Amygdala (tissue), 56 donors: Measurements from ENCODE around the gene SUPT16H.
"Not testable (repeated sequence)": the region's sequence is repeated elsewhere in the genome, so short reads cannot be mapped to it uniquely, and the experiment has no call there.

Experiments
- DNase-seq, 56 donors: peaks; one replicate each; lab custom pipeline; 2025; lab: John Stamatoyannopoulos, UW

Gene SUPT16H

DNA sequence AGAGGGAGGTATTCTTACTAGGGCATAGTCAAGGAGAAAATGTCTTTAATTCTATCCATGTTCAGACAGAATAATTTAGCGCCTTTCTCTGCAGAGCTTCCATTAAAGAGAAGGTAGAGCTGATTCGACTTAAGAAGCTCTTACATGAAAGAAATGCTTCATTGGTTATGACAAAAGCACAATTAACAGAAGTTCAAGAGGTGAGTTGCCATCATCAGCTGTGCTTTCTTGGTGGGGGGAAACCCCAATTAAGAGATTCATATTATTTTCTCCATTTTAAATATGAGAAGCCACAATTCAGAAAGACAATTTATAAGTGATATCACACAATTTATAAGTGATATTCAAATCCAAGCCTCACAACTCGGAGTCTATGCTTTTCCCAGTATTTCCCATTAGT lies 76.2 kb downstream of the SUPT16H start:
- DNase-seq = no peak

DNA sequence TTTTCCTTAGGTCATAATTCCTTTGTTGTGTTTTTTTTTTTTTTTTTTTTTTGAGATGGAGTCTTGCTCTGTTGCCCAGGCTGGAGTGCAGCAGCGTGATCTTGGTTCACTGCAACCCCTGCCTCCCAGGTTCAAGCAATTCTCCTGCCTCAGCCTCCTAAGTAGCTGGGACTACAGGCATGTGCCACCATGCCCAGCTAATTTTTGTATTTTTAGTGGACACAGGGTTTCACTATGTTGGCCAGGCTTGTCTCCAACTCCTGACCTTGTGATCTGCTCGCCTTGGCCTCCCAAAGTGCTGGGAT lies 81.0 kb downstream of the SUPT16H start:
- DNase-seq = not testable (repeated sequence)

DNA sequence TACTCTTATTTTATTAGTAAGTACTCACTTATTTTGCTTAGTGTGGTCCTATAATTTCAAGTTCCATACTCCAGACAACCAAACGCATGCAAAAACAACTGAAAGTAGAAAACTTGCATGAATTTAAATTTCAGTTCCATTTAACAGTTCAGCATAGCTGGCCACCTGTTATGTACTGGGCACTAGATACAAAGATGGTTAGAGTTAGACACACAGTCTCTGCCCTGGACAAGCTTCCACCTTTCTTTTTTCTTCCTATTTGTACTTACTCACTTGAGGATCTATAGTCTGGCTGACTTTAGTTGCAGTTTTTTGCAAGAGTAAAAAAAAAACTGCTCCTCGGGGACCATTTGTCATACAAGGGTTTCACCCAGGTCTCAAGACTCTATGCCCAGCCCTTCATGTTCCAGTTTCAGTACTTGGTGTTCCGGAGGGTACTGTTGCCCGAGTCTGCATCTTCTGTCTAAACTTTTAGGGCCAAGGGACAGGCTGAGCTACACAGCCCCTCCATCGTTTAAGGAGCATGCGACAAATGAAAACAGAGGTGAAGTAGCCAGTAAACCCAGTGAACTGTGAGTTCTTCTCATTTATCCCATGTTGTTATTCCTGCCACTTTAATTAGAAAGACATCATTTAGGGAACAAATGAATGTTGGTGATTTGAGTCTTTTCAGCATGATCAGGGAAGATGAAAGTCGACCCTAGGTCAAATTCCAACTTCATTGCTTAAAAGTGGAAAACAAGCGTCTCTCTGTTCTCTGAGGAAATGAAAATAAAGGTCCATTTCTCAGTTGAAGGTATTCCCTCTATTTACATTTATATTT lies 81.6 kb downstream of the SUPT16H start:
- DNase-seq = no peak
